ENCODE results near the gene ZNF672. TPM values are rescaled to one million over a fixed set of nuclear protein-coding genes. Genes with fewer than 3 reads are reported as not detected.

Gene ZNF672
- total and polyA plus RNA-seq, 2 of the 13 experiments (the other 11 are each of a cell fraction or from before 2014, with no cell fraction given): 17.2 to 22.9 TPM

DNA sequence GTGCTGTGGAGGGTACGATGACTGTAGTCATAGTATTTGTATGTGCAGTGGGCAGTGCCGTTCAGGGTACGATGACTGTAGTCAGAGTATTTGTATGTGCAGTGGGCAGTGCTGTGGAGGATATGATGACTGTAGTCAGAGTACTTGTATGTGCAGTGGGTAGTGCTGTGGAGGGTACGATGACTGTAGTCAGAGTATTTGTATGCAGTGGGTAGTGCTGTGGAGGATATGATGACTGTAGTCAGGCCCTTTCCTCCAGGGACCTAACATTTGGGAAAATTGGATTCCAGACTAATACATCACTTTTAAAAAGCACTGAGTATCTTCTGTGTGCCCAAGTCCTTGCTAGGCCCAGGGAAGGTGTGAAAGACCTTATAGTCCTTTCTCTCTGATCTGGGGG lies 2.9 kb downstream of the ZNF672 start (continued):
- no peak for TF ChIP-seq ZNF788 (CRISPR knock-in tag; IDR thresholded peaks at IDR 0.05; ENCODE audit: borderline replicate concordance)
- no peak for TF ChIP-seq RAD21 (CRISPR knock-in tag; IDR thresholded peaks at IDR 0.05)
- TF ChIP-seq MXI1 (IDR thresholded peaks at IDR 0.05; ENCODE audit: borderline replicate concordance, low read depth, low read length): no peak
- TF ChIP-seq, protein P1, sequence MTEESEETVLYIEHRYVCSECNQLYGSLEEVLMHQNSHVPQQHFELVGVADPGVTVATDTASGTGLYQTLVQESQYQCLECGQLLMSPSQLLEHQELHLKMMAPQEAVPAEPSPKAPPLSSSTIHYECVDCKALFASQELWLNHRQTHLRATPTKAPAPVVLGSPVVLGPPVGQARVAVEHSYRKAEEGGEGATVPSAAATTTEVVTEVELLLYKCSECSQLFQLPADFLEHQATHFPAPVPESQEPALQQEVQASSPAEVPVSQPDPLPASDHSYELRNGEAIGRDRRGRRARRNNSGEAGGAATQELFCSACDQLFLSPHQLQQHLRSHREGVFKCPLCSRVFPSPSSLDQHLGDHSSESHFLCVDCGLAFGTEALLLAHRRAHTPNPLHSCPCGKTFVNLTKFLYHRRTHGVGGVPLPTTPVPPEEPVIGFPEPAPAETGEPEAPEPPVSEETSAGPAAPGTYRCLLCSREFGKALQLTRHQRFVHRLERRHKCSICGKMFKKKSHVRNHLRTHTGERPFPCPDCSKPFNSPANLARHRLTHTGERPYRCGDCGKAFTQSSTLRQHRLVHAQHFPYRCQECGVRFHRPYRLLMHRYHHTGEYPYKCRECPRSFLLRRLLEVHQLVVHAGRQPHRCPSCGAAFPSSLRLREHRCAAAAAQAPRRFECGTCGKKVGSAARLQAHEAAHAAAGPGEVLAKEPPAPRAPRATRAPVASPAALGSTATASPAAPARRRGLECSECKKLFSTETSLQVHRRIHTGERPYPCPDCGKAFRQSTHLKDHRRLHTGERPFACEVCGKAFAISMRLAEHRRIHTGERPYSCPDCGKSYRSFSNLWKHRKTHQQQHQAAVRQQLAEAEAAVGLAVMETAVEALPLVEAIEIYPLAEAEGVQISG (CRISPR knock-in tag; IDR thresholded peaks at IDR 0.05): no peak
- no peak for TF ChIP-seq SP4 (CRISPR knock-in tag; IDR thresholded peaks at IDR 0.05)
- TF ChIP-seq KDM6A (CRISPR knock-in tag; IDR thresholded peaks at IDR 0.05; ENCODE audit: low read depth): no peak
- TF ChIP-seq, protein P2, sequence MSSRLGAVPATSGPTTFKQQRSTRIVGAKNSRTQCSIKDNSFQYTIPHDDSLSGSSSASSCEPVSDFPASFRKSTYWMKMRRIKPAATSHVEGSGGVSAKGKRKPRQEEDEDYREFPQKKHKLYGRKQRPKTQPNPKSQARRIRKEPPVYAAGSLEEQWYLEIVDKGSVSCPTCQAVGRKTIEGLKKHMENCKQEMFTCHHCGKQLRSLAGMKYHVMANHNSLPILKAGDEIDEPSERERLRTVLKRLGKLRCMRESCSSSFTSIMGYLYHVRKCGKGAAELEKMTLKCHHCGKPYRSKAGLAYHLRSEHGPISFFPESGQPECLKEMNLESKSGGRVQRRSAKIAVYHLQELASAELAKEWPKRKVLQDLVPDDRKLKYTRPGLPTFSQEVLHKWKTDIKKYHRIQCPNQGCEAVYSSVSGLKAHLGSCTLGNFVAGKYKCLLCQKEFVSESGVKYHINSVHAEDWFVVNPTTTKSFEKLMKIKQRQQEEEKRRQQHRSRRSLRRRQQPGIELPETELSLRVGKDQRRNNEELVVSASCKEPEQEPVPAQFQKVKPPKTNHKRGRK (CRISPR knock-in tag; IDR thresholded peaks at IDR 0.05): no peak
- TF ChIP-seq TEAD2 (CRISPR knock-in tag; IDR thresholded peaks at IDR 0.05): no peak

All from HepG2 (cell line).